ENCODE data around the gene CYBC1. TPM values are rescaled to one million over a fixed set of nuclear protein-coding genes. Genes with fewer than 3 reads are reported as not detected.

Gene CYBC1
- total RNA-seq, 1 experiment from 2014 or later: 95.4 TPM

DNA sequence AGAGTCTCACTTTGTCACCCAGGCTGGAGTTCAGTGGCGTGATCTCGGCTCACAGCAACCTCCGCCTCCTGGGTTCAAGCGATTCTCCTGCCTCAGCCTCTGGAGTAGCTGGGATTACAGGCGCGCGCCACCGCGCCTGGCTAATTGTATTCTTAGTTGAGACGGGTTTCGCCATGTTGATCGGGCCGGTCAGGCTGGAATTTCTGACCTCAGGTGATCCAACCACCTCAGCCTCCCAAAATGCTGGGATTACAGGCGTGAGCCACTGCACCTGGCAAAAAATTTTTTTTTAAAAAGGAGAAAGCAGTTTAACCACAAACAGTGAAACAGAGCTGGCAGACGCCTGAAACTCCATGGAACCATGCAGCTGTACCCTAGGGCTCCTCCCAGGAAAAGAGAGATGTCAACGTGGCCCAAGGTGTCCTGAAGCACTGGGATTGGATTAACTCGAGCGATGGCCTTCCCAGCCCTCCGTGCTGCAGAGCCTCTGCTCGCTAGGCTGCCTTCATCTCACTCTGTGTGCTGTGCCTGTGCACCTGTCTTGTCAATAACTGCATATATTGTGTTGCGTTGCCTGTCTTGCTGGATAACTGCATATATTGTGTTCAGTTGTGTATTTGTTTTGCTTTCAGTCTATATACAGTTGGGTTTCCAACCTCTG, 39.4 kb upstream of the CYBC1 start:
- intact Hi-C loops (cut with micrococcal nuclease): loop anchor here (5.0 kb wide), 1 partner anchor 37 kb away; no protein-coding TSS in a partner anchor
- RAD21 ChIA-PET (ENCODE audit: low non-redundant PET in 1 of 2, low total read pairs in 2 of 2, uncharacterized antibody in 2 of 2, unreplicated experiment in 2 of 2): no interaction called here
- H3K79me2 ChIP-seq (ENCODE audit: insufficient read depth, low read length): no peaks in the 10 kb centered on the region
- no peak overlapping the region for H3K27ac ChIP-seq (ENCODE audit: low read depth, low read length)
- H3K4me3 ChIP-seq (replicated peaks in 1 of 2; ENCODE audit: low read depth in 1 of 2, low read length in 2 of 2): no peak overlapping the region
- peaks cover 21 to 28% of the 10 kb centered on the region in 2 experiments for H3K4me1 ChIP-seq (ENCODE audit: control insufficient read depth in 1 of 2, insufficient read depth in 2 of 2, low read length in 2 of 2)
- no TSS peak for BruUV-seq (replicated peaks)
- TF ChIP-seq JUND (IDR thresholded peaks at IDR 0.05): no peak
- no peak for TF ChIP-seq EZH2 (IDR thresholded peaks at IDR 0.05)
- TF ChIP-seq ZNF274 (IDR thresholded peaks at IDR 0.05; ENCODE audit: low read depth, low read length): no peak
- no peak for TF ChIP-seq TCF7L2 (IDR thresholded peaks at IDR 0.05; ENCODE audit: borderline replicate concordance, extremely low read depth, insufficient read depth, insufficient read length)
- TF ChIP-seq SP1 (IDR thresholded peaks at IDR 0.05; ENCODE audit: low read depth): no peak
- TF ChIP-seq ATF3 (IDR thresholded peaks at IDR 0.05): no peak
- TF ChIP-seq ELF1 (IDR thresholded peaks at IDR 0.05; ENCODE audit: borderline replicate concordance, low read depth): no peak
- no peak for TF ChIP-seq RAD21 (IDR thresholded peaks at IDR 0.05; ENCODE audit: low read depth)
- TF ChIP-seq ZBTB33 (IDR thresholded peaks at IDR 0.05; ENCODE audit: extremely low read depth, insufficient replicate concordance, low read length): no peak
- TF ChIP-seq MAX (IDR thresholded peaks at IDR 0.05): no peak
- no peak for TF ChIP-seq CEBPB (IDR thresholded peaks at IDR 0.05; ENCODE audit: low read depth)
- no peak for TF ChIP-seq FOSL1 (IDR thresholded peaks at IDR 0.05; ENCODE audit: low read depth)
- no peak for TF ChIP-seq CTCF (IDR thresholded peaks at IDR 0.05 in 2 of 3, conservative IDR thresholded peaks at IDR 0.05 in 1 of 3; ENCODE audit: borderline replicate concordance in 1 of 3, insufficient read depth in 1 of 3, low read depth in 2 of 3, low read length in 2 of 3)
- no peak for TF ChIP-seq SRF (IDR thresholded peaks at IDR 0.05; ENCODE audit: low read depth)
- no peak for TF ChIP-seq POLR2AphosphoS5 (IDR thresholded peaks at IDR 0.05; ENCODE audit: low read depth, low read length)
- no peak for TF ChIP-seq REST (IDR thresholded peaks at IDR 0.05; ENCODE audit: low read depth)
- no peak for TF ChIP-seq EZH2phosphoT487 (IDR thresholded peaks at IDR 0.05; ENCODE audit: borderline replicate concordance)
- no peak for TF ChIP-seq POLR2A (IDR thresholded peaks at IDR 0.05; ENCODE audit: borderline replicate concordance, extremely low read depth, insufficient read depth, insufficient read length)
- no peaks in the 10 kb centered on the region for H3K9me3 ChIP-seq (ENCODE audit: control insufficient read depth in 1 of 2, insufficient read depth in 1 of 2, low read depth in 1 of 2, low read length in 2 of 2)
- no peak for ATAC-seq
- no peak overlapping the region for H2AFZ ChIP-seq (ENCODE audit: low read depth, low read length, poor library complexity, severe bottlenecking)
- no peak overlapping the region for H3K4me2 ChIP-seq (ENCODE audit: low read length)
- POLR2A ChIA-PET: interaction anchor here (0.7 kb wide), 1 partner anchor 29 kb away, joined by 3 read pairs; no protein-coding TSS in a partner anchor
- no peak for DNase-seq (ENCODE audit: low read depth, low spot score)
- no peaks in the 10 kb centered on the region for H3K27me3 ChIP-seq (ENCODE audit: insufficient read depth, low read length)
- H3K36me3 ChIP-seq (ENCODE audit: control insufficient read depth in 1 of 2, insufficient read depth in 2 of 2, low read length in 2 of 2): peaks cover 12 to 13% of the 10 kb centered on the region in 2 experiments; a peak in 2 of 4 replicates
- no peaks in the 10 kb centered on the region for H4K20me1 ChIP-seq (ENCODE audit: insufficient read depth)
- CTCF ChIA-PET: no interaction called here
- H3K9me2 ChIP-seq (ENCODE audit: insufficient read depth): no peaks in the 10 kb centered on the region
- H3K9ac ChIP-seq (ENCODE audit: low read length): no peak overlapping the region

All from HCT116 (cell line).